Neural cell (in vitro differentiated cells): ENCODE data around the gene PLXNA4.

Experiments used
- POLR2AphosphoS5 ChIP-seq: IDR thresholded peaks from 2 replicates; pipeline ENCODE4 v1.6.1; 2012
- TF ChIP-seq, protein P1 (sequence below): fragments of 450-650 bp; IDR thresholded peaks from 2 replicates; pipeline ENCODE4 v1.5.1; 2014; ENCODE audit warnings: antibody characterized with exemption, mild to moderate bottlenecking, moderate library complexity; ENCODE audit not compliant: poor library complexity, severe bottlenecking

DNA sequence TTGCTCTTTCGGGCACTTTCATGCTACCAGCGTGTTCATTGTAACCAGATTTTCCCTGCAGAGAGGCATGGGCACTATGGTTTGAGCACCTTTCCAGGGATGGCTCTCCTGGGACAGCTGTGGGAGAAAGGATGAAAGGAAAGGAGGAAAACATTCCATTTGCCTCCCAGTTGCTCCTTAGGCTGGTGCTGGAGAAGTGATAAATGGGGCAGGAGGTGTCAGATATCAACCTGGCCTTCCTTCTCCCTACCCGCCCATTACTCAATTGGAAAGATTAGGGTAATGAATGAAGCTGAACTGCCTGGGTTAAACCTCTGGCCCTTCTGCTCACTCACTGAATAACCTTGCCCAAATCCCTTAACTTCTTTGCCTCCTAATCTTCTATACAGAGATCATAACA lies 228.4 kb downstream of the PLXNA4 start:
- TF ChIP-seq, protein P1, sequence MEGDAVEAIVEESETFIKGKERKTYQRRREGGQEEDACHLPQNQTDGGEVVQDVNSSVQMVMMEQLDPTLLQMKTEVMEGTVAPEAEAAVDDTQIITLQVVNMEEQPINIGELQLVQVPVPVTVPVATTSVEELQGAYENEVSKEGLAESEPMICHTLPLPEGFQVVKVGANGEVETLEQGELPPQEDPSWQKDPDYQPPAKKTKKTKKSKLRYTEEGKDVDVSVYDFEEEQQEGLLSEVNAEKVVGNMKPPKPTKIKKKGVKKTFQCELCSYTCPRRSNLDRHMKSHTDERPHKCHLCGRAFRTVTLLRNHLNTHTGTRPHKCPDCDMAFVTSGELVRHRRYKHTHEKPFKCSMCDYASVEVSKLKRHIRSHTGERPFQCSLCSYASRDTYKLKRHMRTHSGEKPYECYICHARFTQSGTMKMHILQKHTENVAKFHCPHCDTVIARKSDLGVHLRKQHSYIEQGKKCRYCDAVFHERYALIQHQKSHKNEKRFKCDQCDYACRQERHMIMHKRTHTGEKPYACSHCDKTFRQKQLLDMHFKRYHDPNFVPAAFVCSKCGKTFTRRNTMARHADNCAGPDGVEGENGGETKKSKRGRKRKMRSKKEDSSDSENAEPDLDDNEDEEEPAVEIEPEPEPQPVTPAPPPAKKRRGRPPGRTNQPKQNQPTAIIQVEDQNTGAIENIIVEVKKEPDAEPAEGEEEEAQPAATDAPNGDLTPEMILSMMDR = no peak
- no peak for TF ChIP-seq POLR2AphosphoS5
